Activated naive CD4-positive, alpha-beta T cell (primary cell): ENCODE data around the gene FRZB.

Source experiments
- DNase-seq, 4 experiments: peaks; one replicate each; lab custom pipeline; 2025; lab: John Stamatoyannopoulos, UW

The FRZB gene

GRCh38 chr2:182845794-182846417 is 20.5 kb downstream of the FRZB start:
- DNase-seq = no peak

GRCh38 chr2:182836451-182836850 is 30.0 kb downstream of the FRZB start:
- DNase-seq = no peak

- DNase-seq = no peak
Measured at GRCh38 chr2:182834293-182834692, 32.1 kb downstream of the FRZB start.

- DNase-seq = no peak
Measured at GRCh38 chr2:182833084-182833854, 33.2 kb downstream of the FRZB start.

- DNase-seq = no peak
Measured at GRCh38 chr2:182831921-182832320, 34.5 kb downstream of the FRZB start.

- DNase-seq = no peak
Measured at GRCh38 chr2:182831101-182831500, 35.3 kb downstream of the FRZB start.

- no peak for DNase-seq
Measured at GRCh38 chr2:182827182-182827879, 39.1 kb downstream of the FRZB start.

- no peak for DNase-seq
Measured at GRCh38 chr2:182826496-182826895, 39.9 kb downstream of the FRZB start.

- DNase-seq = no peak
Measured at GRCh38 chr2:182826064-182826463, 40.4 kb downstream of the FRZB start.

GRCh38 chr2:182824767-182825158 is 41.7 kb downstream of the FRZB start:
- no peak for DNase-seq

- DNase-seq = no peak
Measured at GRCh38 chr2:182824056-182824766, 42.2 kb downstream of the FRZB start.

GRCh38 chr2:182822733-182823132 is 43.7 kb downstream of the FRZB start:
- no peak for DNase-seq

- DNase-seq = no peak
Measured at GRCh38 chr2:182821182-182821581, 45.3 kb downstream of the FRZB start.

GRCh38 chr2:182819412-182819811 is 47.0 kb downstream of the FRZB start:
- DNase-seq = no peak

GRCh38 chr2:182818925-182819324 is 47.5 kb downstream of the FRZB start:
- DNase-seq = no peak

GRCh38 chr2:182818501-182818900 is 47.9 kb downstream of the FRZB start:
- no peak for DNase-seq

- no peak for DNase-seq
Measured at GRCh38 chr2:182817558-182817957, 48.9 kb downstream of the FRZB start.

- DNase-seq = no peak
Measured at GRCh38 chr2:182816866-182817265, 49.6 kb downstream of the FRZB start.

GRCh38 chr2:182814804-182815203 is 51.6 kb downstream of the FRZB start:
- DNase-seq = no peak

GRCh38 chr2:182814380-182814779 is 52.1 kb downstream of the FRZB start:
- DNase-seq = no peak

GRCh38 chr2:182810087-182810486 is 56.4 kb downstream of the FRZB start:
- no peak for DNase-seq

GRCh38 chr2:182807319-182807718 is 59.1 kb downstream of the FRZB start:
- no peak for DNase-seq

- DNase-seq = no peak
Measured at GRCh38 chr2:182804128-182804527, 62.3 kb downstream of the FRZB start.
